NCI-H748 treated with DMSO at 0.1 percent for 48 hours (cell line): ENCODE measurements around the gene ELL3.
"Not testable (repeated sequence)": the region's sequence is repeated elsewhere in the genome, so short reads cannot be mapped to it uniquely, and the experiment has no call there.

Experiments used
- DNase-seq: peaks from one replicate; lab custom pipeline; 2025; lab: John Stamatoyannopoulos, UW

Gene ELL3, protein sequence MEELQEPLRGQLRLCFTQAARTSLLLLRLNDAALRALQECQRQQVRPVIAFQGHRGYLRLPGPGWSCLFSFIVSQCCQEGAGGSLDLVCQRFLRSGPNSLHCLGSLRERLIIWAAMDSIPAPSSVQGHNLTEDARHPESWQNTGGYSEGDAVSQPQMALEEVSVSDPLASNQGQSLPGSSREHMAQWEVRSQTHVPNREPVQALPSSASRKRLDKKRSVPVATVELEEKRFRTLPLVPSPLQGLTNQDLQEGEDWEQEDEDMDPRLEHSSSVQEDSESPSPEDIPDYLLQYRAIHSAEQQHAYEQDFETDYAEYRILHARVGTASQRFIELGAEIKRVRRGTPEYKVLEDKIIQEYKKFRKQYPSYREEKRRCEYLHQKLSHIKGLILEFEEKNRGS

DNA sequence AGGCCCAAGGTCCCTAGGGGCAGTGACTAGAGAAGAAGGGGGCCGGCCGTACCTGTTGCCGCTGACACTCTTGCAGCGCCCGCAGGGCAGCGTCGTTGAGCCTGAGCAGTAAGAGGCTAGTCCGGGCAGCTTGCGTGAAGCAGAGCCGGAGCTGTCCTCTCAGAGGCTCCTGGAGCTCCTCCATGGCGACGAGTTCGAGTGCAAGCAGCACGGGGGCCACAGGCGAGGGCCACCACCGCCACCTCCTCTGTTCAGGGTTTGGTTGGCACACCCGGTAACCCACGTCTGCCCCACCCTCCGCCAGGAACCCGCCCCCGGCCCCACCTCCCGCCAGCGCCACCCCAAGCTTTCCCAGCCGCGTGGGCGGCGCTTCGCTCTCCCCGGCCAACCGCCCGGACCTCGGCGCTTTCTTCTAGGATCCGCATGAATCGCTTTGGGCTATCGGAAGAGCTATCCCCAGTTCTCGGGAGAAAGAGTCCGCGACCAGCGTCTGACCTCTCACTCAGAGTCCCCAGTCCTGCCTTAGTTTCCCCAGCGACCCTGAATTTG, at the start of gene ELL3:
ELL3 (minus strand) TSS at position 249 of the 549 bp plus-strand sequence; CDS start at position 184, 65 bp downstream.
- peak; percentile 49 for DNase-seq

- no peak for DNase-seq
These were observed 49.3 kb upstream of the ELL3 start for GRCh38 chr15:43826029-43826507.

- DNase-seq, result not testable (repeated sequence)
These were observed 48.5 kb upstream of the ELL3 start for GRCh38 chr15:43825305-43825704.

GRCh38 chr15:43824302-43825246, 47.8 kb upstream of the ELL3 start, which contains the start of gene MFAP1:
TSS of gene MFAP1 (minus strand) at chr15:43824690. CDS start at chr15:43824569, 121 bp downstream.
- DNase-seq, result peak; percentile 93

DNA sequence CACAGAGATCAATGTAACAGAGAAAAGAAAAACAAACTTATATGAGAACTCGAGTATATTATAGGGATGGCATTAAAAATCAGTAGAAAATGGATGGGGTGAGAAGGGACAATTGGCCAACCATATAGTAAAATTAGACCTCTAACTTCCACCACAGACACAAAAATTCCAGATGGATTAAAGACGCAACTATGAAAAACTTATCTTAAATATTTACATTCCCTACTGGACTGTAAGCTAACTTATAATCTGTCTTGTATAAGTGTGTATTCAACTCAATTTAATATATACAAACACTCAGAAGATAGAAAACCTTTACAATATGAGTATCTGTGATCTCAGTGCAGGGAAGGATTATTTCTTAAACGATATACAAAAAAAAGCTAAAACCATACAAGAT, 44.7 kb upstream of the ELL3 start:
- DNase-seq, result no peak

- DNase-seq, result not testable (repeated sequence)
These were observed 38.3 kb upstream of the ELL3 start for GRCh38 chr15:43815064-43815463.

GRCh38 chr15:43808960-43809678, 32.4 kb upstream of the ELL3 start:
- DNase-seq, result no peak

GRCh38 chr15:43808435-43808950, 31.7 kb upstream of the ELL3 start:
- DNase-seq, result no peak

DNA sequence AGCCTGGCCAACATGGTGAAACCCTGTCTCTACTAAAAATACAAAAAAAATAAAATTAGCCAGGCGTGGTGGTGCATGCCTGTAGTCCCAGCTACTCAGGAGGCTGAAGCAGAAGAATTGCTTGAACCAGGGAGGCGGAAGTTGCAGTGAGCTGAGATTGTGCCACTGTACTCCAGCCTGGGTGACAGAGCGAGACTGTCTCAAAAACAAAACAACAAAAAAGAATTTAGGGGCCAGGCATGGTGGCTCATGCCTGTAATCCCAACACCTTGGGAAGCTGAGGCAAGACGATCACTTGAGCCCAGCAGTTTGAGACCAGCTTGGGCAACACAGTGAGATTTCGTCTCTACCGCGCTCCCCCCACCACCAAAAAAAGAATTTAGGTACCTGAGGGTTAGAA, 25.9 kb upstream of the ELL3 start:
- not testable (repeated sequence) for DNase-seq

DNA sequence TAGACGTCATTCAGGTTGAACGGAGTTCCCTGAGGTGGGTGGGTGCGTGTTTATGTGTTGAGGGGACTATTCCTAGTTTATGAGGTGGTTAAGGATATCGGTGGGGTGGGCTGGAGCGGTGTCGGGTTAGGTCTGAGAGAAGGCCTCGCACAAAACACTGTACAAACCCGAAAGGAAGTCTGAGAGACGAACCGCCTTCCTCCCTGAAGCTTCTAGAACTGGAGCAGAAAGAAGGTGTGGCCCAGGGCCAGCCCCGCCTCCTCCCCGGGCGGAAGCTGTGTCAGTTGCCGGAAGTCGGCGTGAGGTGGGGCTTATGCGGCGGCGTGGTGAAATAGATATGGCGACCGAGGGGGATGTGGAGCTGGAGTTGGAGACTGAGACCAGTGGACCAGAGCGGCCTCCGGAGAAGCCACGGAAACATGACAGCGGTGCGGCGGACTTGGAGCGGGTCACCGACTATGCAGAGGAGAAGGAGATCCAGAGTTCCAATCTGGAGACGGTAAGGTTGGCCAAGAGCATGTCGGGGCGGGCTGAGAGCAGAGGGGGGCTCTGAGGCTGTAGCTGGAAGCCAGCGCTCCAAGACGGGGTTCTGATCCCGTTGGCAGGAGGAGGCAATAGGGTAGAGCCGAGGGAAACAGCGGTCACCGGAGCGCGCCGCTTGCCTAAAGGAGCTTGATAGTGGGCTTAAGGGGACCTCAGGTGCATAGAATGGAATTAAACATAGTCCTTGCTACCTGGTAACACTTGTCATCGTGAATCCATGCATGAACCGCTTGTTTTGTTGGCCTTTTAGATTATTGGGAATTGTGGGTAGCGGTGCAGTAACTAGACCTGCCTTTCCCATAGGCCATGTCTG, 23.7 kb upstream of the ELL3 start, which contains the start of gene HYPK:
HYPK (plus strand) TSS at position 314 of the 856 bp plus-strand sequence; CDS start at position 338, 24 bp downstream.
- DNase-seq, result peak; percentile 38

DNA sequence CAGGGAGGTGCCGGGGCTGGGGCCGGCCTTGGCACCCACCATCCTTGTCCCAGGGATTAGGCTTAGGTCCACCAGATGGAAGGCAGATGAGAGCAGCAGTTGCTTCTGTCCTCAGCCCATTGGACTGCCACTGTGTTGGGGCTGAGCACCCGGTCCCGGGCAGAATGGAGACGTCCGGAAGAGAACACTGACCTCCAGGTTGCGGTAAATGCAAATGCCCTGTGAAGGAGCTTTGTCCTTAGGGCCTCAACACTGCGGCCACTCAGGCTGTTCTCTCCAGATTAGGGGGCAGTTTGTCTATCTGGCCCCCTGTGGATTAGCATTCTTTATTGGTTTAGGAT, 23.1 kb upstream of the ELL3 start, which contains the start of gene SERINC4:
SERINC4 (minus strand) TSS at position 276 of the 341 bp plus-strand sequence; CDS start at position 42, 234 bp downstream.
- DNase-seq, result no peak

GRCh38 chr15:43799209-43799944, 22.6 kb upstream of the ELL3 start:
- DNase-seq, result no peak

- DNase-seq, result no peak
These were observed 19.8 kb upstream of the ELL3 start for GRCh38 chr15:43796566-43796965.

GRCh38 chr15:43795997-43796396, 19.2 kb upstream of the ELL3 start:
- no peak for DNase-seq

GRCh38 chr15:43795197-43795596, 18.4 kb upstream of the ELL3 start:
- no peak for DNase-seq

DNA sequence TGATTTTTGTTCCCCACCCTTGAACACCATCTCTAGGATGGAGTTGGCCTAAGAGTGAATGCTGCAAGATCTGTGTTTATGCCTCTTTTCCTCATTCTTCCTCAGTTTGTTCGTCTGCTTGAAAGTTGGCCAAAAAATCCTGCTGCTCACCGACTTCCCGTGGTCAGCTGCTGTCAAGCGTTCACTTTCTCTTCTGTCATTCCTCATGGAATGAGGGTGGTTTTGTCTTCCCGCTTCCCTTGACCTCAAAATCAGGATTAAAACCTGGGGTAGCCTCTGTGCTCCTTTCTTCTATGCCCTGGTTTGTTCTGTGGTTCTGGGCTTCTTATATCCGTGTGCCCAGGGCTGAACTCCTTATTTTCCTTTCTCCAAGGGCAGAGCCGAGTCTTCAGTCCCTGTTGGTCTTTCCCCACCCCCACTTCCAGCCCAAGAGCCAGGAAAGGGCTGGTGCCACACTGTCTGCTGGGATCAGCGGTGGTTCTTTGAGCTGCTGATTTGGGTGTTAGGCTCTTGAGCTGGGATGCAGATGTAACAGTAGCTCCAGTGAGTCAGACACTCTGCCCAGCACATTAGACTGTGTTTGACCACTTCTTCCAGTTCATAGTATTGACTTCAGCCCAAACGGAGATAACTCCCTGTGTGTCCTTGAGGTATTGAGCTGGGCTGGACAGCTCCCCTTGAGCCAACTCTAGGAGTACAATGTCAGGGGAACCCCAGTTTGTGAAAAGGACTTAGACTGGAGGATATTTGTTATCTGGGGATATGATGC, 17.7 kb upstream of the ELL3 start:
- no peak for DNase-seq

DNA sequence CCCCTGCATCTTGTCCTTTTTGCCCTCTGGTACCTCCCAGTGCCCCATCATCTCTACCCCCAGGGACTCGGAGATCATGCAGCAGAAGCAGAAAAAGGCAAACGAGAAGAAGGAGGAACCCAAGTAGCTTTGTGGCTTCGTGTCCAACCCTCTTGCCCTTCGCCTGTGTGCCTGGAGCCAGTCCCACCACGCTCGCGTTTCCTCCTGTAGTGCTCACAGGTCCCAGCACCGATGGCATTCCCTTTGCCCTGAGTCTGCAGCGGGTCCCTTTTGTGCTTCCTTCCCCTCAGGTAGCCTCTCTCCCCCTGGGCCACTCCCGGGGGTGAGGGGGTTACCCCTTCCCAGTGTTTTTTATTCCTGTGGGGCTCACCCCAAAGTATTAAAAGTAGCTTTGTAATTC, 16.9 kb upstream of the ELL3 start:
- DNase-seq, result no peak

DNA sequence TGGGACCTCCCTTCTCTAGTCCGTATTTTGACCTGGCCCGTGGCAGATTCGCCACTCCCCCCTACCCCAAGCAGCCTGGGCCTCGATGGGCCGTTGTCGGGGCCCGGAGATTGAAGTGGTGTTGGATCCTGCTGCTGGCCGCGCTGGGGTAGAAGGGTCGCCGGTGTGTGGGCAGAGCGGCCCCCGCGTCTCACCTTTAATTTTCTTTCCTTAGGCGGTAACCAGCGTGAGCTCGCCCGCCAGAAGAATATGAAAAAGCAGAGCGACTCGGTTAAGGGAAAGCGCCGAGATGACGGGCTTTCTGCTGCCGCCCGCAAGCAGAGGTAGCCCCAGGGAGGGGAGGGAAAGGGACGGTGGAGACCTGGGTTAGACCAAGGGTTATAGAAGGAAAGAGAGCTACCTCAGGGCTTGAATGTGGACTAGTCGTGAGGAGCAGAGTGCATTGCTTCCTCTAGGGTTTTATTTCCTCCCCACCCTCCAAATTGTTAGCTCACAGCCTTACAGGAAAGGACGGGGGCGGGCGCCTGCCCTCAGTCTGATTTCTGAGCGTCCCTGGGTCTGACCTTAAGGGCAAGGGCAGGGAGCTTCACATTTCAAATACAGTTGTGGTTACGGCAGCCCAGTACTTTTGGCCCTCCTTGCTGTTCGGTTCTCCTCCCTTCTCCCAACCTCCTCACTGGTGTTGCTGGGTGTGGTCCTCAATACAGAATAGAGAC, 16.2 kb upstream of the ELL3 start:
- DNase-seq, result no peak
